Stimulated activated CD8-positive, alpha-beta memory T cell treated with anti-CD3 and anti-CD28 coated beads, Interleukin-15, amount 100 ng/mL, for 4 hours (primary cell): ENCODE measurements around the gene LRRC27.

Experiments
- DNase-seq, 2 donors: peaks; one replicate each; pipeline ENCODE4 v3.0.0-alpha.2; 2020; ENCODE audit warnings: low read depth in 2 of 2

The LRRC27 gene

DNA sequence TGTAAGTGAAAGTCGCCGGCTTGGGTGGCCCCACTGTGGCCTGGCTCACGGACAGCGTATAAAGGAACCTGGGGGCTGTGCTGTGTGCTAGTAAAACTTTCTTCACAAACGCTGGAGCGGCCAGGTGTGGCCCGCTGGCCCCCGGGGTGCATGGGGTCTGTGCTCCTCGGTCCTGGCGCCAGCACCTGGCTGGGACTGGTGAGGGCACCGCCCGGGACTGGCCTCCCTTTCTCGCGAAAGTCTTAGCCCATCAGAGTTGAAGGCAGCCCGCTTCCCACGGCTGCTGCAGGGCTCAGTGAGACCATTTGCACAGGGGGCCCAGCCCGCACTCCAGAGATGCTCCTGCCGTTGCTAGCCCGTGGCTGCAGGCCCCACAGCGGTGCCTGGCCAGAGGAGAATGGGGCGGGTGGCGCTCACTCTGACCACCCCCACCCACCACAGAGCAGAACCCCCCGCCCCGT, 70.8 kb downstream of the LRRC27 start:
- no peak for DNase-seq

DNA sequence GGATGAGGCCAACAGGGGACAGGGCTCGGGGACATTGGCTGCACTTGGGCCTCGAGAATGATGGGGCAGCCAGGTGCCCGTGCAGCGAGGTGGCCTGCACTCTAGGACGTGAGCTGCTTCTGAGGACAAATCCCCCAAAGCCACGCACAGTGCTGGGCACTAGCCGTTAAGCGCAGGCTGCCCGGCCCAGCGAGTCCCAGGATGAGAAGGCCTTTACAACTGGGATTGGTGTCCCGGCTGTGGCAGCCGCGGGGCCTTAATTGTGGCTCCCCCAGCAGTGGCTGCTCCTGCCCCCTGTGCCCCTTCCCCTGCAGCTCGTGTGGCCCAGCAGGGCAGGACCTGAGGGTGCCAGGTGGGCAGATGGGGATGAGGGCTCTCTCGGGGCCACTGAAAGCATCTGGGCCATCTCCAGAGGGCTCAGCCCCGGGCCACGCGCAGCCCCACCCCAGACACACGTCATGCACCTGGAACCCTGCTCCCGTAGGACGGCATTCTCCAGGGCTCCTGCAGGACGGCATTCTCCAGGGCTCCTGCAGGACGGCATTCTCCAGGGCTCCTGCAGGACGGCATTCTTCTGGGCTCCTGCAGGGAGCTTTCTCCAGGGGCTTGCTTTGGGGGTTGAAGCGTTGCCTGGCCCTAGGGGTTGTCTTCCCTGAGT, 71.6 kb downstream of the LRRC27 start:
- no peak for DNase-seq

DNA sequence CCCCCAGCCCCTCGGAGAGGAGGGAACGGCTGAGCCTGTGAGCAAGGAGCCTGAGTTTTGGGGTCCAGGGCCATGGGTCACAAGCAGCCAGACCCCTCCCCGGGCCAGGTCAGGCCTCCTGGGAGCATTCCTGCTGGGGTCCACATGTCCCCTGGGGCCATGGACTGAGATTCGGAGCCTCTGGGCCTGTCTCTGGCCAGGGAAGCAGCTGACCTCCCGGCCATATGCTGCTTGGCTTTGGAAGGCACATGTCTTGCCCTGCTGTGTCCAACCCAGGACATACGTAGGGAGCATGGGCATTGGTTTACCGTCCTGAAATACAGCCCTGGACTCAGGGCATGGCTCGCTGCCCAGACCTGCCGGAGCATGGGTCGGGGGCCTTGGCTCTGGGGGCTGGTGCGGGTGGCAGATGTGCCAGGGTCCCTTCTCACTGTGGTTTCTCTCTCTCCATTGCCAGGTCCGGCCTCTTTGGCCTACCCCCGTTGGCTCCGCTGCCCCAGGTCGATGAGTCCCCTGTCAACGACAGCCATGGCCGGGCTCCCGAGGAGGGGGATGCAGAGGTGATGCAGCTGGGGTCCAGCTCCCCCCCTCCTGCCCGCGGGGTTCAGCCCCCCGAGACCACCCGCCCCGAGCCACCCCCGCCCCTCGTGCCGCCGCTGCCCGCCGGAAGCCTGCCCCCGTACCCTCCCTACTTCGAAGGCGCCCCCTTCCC, 72.3 kb downstream of the LRRC27 start:
- no peak for DNase-seq

DNA sequence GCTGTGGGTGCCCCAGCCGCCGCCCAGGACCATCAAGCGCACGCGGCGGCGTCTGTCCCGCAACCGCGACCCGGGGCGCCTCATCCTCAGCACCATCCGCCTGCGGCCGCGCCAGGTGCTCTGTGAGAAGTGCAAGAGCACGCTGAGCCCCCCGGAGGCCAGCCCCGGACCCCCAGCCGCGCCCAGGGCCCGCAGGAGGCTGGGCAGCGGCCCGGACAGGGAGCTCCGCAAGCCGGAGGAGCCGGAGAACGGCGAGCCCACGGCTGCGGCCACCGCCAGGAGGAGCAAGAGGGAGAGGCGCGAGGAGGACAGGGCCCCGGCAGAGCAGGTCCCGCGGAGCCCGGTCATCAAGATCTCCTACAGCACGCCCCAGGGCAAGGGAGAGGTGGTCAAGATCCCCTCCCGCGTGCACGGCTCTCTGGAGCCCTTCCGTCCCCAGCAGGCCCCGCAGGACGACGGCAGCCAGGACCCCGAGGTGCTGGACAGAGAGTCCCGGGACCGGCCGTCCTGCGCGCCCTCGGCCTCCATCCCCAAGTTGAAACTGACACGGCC, 73.0 kb downstream of the LRRC27 start:
- no peak for DNase-seq

DNA sequence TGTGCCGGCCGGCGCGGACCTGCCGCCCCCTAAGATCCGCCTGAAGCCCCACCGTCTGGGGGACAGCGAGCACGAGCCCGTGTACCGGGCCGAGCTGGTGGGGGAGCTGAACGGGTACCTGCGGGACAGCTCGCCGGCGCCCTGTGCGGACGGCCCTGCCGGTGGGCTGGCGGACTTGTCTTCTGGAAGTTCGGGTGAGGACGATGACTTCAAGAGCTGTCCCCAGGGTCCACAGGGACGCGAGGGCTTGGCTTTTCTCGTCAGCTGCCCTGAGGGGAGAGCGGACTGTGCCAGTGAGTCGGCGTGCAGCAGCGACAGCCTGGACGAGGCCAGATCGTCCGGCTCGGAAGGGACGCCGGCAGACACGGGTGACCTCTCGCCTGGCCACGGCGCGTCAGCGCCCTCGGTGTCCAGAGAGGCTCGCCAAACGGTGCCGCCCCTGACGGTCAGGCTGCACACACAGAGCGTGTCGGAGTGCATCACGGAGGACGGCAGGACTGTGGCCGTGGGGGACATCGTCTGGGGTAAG, 73.5 kb downstream of the LRRC27 start:
- no peak for DNase-seq

DNA sequence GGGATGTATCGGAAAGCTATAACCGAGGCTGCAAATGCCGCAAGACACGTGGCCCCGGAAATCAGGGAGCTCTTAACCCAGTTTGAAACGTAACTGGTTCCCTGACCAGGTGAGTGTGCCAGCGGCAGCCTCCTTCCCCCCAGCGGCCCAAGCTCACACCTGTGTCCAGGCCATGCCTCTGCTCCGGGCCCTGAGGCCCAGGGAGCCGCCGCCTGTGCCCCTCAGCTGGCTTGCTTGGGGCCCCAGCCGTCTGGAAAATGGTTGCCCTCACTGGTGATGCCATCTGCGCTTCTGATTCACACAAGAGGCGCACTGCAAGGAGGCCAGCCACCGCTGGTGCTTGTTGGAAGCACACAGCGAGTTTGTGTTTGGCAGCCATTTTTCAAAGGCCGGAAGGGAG, 74.2 kb downstream of the LRRC27 start:
- no peak for DNase-seq

DNA sequence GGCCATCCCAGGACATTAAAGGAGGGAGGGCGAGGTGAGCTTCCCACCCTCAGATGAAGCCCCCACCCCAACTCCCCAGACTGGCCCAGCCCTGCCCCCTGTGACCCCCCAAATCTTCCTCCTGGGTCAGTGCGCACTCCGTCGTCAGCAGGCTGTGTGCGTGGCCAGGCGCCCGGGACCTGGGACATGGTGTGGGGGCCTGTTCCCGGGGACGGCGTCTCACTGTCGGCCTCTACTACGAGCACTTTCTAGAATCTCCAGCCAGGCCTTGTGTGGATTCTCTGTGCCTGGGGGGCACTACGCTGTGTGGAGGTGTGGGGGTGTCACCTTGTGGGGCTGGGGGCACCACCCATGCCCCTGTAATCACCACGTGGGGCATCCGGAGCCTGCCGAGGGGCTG, 74.8 kb downstream of the LRRC27 start:
- DNase-seq: no peak

DNA sequence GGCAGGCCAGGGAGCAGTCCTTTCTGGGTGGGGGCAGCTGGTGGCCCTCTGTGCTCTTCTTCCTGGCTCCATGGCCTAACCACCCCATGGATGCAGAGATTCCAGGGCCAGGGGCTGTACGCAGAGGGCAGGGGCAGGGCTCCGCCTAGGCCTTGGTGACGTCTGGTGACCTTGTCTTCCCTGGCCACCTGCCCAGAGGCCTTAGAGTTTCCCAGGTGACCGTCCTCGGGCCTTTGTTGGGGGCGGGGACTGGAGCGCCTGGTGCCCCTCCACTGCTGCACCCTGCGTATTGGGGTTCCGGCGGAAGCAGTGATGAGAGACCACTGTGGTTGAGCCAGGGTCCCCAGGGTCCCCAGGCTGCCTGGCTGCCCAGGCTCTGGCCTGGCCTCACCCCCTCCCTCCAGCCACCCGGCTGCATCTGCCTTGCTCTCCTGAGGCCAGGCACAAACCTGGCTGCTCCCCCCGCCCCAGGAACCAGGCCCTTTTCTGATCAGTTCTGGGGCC, 75.3 kb downstream of the LRRC27 start:
- DNase-seq: no peak

DNA sequence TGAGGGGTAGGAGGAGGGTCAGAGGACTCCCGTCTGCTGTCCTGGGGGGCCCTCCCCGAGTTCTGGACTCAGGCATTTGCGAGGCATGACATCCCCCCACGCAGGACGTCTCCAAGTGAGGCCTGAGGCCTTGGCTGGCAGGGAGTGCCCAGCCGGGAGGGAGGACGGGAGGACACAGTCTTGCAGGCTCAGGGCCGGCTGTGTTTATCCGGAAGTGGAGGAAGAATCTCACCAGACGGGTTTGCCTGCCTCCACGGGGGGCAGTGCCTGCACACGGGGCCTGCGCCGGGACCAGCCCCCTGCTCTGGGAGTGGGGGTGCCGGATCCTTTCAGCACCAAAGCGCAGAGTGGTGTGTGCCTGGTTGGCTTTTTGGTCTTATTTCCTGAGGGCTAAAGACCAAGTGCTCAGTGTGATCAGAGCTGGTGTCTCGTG, 75.9 kb downstream of the LRRC27 start:
- no peak for DNase-seq

DNA sequence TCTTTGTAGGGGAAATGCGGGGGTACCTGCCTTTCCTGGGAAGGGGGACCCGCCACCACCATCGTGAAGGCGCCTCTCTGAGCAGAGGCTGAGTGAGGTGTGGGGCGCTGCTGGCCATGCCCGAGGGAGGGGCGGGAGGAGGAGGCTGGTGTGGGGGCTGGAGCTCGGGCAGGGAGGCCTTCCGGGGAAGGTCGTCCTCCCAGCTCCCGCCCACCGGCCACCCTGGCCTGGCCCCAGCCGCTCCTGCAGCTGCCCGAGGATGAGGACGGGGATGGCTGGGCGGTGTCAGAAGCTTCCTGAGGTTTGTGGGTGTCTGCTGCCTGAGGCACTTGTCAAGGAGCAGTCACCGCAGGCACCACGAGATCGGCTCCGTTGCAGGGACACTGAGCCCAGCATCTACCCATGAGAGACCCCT, 76.4 kb downstream of the LRRC27 start:
- no peak for DNase-seq

DNA sequence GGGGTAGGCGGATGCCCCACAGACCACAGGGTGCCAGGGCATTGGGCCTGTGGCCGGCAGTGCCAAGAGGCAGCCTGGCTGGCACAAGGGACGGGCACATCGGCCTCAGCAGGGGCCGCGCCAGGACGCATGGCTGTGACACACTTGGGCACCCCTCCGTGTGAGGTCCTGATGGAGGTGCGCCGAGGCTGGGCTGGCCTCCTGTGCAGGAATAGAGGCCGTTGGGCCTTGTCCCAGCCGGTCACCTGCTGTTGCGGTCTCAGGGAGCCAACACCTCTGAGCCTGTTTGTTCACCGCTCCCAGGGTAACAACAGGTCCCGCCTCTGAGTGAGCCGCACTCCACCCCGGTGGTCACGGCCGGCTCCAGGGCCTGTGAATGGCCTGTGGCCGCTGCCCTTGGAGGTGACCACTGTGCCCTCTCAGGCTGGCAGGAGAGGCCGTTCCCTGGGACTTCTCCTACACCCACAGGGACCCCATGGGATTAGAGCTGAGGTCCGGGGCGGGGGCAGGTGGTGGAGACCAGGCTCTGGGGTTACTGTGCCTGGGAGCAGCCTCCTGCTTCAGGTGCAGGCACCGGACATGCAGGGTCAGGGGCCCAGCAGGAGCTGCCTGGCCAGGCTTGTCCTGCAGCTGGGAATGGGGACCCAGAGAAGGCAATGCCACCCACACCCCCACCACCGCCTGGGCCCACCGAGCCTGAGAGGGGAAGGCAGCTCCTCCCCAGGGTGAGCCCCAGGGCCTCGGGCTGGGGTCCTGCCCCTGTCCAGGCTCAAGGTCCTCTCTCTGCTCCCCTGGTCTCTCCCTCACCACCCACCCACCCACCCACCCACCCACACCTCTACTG, 77.1 kb downstream of the LRRC27 start:
- no peak for DNase-seq

DNA sequence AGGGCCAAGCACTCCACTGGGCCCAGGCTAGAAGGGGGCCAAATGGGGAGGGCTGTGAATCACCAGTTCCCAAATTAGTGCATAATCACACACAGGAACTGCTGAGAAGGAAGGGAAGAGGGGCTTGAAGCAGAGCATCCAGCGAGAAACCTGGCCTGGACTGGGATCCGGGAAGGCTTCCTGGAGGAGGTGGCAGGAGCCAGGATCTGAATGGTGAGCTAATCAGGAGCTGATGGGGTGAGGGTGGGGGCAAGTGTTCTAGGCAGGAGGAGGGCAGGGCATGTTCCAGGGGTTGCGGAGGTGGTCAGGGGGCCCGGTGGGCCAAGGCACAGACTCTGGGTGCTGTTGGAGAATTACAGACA, 77.7 kb downstream of the LRRC27 start:
- DNase-seq: no peak

DNA sequence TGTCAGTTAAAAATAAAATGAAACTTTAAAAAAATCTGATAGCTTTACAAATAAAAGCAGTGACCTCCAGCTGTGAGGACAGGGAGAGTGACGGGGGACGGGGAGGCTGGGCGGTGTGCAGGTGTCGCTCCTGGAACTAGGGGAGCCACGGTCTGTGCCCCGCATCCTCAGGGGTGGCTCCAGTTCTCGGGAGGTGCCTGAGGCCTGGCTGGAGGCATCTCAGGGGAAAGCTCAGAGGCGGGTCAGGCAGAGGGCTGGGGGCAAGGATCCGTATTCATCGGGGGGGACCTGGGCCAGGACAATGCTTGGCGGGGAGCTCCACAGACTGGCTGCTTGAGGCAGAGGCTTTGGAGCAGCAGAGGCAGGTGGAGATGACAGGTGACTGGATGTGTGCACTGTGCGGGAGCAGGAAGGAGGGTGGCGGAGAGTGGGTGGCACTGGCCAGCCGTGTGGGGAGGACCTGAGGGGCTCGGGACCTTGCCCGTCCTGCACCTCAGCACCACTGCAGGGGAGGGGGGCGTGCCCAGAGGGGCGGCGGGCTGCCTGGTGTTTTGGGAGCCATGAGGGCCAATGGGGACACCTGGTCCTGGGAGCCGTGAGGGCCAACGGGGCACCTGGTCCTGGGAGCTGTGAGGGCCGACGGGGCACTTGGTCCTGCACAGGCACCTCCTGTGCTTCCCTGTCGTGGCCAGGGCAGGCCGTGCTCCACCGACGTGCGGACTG, 78.2 kb downstream of the LRRC27 start:
- DNase-seq: no peak

DNA sequence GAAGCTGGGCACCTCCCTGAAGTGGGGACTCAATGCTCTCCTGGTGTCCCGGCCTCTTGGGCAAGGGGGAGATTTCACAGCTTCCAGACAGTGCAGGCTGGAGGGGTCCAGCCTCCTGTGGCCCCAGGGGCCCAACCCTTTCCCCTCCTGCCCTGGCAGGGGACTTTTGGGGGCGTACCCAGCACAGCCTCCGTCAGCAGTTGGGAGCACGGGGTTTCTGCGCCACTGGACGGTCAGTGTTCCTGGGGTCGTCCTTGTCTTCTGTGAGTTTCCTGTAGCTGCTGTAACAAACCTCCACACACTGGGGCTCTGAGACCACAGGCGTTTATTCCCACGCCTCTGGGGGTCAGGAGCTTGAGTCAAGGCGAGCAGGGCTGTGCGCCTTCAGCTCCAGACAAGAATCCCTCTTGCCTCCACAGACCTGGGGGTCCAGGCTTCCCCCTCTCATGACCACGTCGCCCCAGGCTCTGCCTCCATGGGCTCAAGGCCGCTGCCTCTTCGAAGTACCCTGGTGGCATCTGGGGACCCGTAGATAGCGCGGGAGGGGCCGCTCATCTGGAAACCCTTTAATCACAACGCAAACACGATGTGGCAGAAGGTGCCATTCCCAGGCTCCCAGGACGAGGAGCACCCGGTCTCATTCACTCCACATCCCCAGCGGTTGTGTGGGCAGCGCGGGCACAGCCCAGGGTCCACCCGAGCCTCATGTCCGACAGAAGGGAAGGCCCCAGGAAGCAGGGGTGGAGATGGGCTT, 79.0 kb downstream of the LRRC27 start:
- no peak for DNase-seq

DNA sequence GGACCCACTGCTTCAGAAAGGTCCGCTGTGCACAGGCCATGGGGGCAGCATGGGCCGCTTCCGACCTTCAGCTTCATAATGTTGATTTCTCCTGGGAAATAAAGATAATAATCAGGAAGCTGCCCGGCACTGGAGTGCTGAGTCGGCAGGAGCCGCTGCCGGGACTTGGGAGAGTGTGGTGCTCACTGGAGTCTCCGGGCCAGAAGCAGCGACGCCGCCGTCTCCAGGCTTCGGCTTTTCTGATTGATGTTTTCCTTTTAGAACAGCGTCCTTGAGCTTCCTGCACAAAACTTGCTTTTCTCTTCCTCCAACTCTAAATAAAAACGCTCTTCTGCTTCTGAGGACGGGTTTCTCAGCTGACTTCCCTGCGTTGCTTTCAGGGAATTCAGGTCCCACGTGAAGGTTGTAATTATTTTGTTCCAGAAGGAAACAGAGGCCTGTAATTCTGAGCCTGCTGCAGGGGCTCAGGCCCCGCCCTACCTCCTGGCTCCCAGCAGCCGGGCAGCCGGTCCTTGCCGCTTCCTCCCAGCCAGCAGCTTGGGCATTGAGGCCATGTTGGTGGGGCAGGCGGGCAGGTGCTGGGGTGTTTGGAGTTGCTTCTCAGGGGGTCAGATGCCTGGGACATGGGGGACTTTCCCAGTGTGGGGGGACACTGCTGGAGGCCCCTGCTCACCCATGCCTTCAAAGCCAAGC, 79.7 kb downstream of the LRRC27 start:
- no peak for DNase-seq

DNA sequence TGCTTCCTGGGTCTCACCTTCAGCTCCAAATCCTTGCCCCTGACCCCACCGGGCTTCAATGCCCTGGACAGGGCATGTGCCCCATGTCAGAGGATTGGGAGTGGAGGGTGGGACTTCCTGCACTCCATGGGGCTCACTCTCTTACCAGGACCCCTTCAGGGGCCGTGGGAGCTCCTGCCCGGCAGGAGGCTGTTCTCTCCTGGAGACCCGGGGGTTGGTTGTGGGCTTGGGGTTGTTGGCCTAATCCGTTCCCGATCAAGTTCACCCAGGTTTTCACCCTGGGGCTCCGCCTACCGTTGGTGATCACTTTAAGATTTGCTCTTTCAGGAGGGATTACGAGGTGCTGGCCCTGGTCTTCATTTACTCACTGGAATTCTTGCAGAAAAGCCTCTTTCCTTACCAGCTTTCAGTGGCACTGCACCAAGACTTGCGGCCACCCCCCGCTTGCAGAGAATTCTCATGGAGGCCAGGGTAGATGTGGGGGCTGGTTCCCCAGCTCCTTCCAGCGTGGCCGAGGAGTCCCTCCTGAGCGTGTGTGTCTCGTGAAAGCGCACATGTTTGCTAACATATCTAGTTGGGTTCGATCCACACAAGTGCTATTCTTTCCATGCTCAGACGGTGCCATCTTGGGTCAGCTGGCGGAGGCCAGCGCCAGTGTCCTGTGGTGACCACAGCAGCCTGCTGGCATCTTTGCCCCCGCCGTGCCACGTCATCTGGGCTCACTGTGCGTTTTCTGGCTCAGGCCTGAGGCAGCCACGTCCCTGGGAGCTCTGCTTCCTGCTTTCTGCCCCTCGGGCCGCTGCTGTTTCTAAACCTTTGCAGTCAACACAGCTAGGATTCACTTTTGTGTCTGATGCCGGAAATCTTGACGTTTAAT, 80.6 kb downstream of the LRRC27 start:
- DNase-seq: no peak

DNA sequence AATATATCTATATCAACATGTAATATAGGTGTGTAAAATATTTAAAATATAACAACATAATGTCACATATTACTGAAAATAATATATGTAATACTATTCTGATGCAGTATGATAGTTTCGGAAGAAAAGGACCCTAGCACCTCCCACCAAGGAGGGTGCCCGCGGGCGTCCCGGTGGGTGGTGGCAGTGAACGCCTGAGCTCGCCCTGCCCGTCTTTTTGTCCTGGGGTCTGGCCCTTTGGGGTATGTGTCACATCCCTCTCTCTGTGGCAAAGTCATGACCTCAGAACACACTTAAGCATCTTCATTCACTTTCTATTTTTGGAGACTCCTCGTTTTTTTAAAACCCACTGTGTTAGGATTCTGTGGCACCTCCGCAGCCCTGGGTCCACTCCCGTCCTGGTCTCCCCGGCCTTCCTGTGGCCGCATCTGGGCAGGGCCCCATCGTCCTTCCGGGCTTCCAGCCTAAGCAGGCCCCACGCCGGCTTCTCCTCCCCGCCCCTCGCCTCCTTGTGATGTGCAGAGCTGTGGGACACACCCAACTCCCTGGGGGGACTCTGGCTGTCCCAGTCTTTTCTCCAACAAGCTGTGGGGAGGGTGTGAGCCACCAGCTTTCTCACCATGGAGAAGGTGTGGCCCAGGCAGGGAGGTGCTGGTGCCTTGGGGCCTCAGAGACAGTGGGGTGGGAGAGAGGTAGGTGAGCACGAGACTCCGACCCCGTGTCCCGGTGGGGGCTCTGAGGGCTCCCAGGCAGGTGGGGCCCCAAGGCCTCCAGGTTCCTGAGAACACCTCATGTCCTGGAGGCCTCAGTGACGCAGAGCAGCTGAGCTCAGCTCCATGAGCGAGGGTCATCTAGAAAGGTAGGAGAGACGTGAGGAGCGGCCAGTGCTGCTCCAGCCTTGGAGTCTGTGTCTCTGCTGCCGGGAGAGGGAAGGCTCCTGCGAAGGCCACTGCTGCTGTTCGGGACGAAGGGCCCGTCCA, 81.5 kb downstream of the LRRC27 start:
- no peak for DNase-seq
